NCI-H1092 (cell line): Measurements from ENCODE around the gene ZNF562.
"Not testable (repeated sequence)": the region's sequence is repeated elsewhere in the genome, so short reads cannot be mapped to it uniquely, and the experiment has no call there.

ENCODE experiments used
- DNase-seq: peaks from one replicate; lab custom pipeline; 2025; lab: John Stamatoyannopoulos, UW

ZNF562 gene

GRCh38 chr19:9674663-9675357, at the start of gene ZNF562:
Gene ZNF562 (minus strand): TSS chr19:9675100. CDS start chr19:9660744, 14,356 bp downstream.
- DNase-seq = peak; percentile 80

DNA sequence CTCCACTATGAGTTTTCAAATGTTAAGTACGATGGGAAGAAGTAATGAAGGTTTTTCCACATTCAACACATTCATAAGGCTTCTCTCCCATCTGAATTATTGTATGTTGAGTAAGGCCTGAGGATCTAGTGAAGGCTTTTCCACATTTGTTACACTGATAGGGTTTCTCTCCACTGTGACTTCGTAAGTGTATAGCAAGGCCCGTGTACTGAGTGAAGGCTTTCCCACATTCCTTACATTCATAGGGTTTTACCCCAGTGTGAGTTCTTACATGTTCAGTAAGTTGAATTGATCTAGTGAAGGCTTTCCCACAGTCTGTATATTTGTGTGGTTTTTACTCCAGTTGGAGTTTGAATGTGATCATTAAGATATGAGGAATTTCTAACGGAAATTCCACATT, 49.3 kb upstream of the ZNF562 start:
- no peak for DNase-seq

- DNase-seq = no peak
Measured at GRCh38 chr19:9721861-9722260, 47.0 kb upstream of the ZNF562 start.

DNA sequence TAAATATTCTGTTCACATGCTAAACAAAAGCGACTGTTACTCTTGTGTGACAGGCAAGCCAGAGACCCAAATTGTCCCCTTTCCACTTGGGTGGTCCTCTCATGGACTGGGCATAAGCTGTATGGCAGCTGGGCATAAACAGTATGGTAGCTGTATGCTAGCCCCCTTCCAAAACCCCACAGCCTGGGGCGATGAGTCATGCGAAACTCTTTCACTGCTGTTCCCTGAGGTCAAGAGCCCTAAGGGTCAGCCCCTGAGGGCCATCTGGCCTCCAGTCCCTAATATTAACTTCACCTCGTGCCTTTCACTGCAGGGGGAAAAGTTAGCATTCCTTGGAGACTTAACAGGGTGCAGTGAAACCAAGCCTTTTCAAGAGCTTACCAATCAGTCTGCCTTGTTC, 45.6 kb upstream of the ZNF562 start:
- DNase-seq = no peak

DNA sequence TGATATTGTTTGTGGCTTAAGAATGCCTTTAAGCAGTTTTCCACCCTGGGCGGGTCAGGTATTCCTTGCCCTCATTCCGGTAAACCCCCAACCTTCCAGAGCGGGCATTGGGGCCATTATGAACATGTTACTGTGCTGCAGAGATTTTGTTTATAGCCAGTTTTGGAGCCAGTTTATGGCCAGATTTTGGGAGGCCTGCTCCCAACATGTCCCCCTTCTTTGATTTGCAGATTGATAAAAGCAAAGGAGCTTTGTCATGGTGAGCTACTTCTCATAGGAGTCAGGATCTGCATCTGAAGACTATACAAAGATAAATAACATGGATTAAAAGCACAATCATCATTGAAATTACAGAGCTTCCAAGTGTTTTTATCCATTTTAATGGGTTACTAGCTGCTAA, 36.9 kb upstream of the ZNF562 start:
- DNase-seq = no peak

GRCh38 chr19:9709305-9709704, 34.4 kb upstream of the ZNF562 start:
- DNase-seq = no peak

GRCh38 chr19:9705836-9706235, 30.9 kb upstream of the ZNF562 start:
- no peak for DNase-seq

GRCh38 chr19:9702186-9702585, 27.3 kb upstream of the ZNF562 start:
- DNase-seq = no peak

DNA sequence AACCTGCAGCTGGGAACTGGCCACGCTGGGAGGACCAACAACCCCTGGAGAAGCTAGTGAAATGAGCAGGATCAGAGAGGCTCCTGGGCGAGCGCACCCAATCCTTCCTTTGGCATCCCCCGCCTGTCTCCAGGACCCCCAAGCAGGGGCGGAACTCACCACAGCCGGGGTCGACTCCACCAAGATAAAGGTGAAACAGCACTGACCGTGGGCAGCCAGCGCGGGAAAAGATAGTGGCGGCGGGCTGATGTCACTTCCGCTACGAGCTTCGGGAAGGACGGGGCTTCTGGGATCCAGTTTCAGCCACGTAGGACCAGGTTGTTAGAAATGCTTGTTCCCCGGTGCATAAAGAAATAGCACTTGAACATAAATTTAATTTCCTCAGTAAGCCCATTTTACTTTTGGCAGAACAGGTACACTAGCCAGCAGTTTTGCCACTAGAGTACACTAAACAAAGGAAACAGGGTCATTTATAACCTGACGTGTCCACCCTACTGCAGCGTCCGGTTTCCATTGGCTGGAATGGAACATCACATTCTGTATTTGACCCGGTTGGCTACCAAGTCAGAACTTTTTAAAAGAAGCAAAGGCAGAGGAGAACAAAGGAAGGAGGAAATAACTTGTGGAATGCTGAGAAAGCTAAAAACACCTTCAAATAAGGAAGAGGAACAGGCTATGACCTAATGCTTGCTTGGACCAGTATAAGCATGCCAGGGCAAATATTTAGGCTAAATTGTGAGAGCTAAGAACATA, 25.5 kb upstream of the ZNF562 start:
- no peak for DNase-seq

- DNase-seq = not testable (repeated sequence)
Measured at GRCh38 chr19:9690301-9690700, 15.4 kb upstream of the ZNF562 start.

- DNase-seq = not testable (repeated sequence)
Measured at GRCh38 chr19:9679996-9680395, 5.1 kb upstream of the ZNF562 start.

GRCh38 chr19:9675358-9675901, 530 bp upstream of the ZNF562 start:
- peak; percentile 64 for DNase-seq

GRCh38 chr19:9673912-9674662, 813 bp downstream of the ZNF562 start:
- DNase-seq = no peak

DNA sequence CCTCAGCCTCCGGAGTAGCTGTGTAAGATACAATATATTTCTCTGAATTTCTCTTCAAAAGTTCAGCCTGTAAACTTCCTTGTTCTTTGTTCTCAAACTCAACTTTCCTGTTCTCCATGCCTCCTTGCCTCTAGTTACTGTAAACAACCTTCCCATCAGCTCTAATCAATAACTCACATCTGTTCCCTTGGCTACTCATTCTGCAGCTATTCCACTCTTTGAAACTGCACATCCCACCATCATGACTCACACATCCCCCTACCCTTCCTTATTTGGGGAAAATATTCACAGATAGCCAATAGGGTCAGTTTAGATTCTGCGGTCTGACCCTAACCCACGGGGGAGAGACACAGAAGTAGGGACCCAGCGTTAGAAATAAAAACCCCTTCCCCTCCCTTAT, 2.0 kb downstream of the ZNF562 start:
- no peak for DNase-seq

DNA sequence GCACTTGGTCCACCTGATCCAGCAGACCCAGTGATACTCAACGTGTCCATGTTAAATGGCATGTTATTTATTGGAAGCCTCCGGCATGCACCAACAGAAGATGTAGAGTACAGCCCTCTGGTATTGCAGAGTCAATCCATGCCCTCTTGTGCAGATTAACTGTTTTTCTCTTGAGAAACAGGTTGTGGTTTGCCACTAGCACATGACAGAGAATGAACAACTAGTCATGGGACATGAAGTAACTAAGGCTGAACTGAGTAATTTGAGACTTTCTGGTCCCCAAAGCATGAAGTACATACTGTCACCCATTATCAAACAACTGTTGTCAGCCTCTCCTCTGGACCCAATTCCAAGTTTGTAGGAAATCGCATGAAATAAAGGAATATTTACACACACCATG, 3.2 kb downstream of the ZNF562 start:
- DNase-seq = no peak

GRCh38 chr19:9668544-9668943, 6.4 kb downstream of the ZNF562 start:
- DNase-seq = no peak

GRCh38 chr19:9667898-9668297, 7.0 kb downstream of the ZNF562 start:
- no peak for DNase-seq

GRCh38 chr19:9658769-9659168, 16.1 kb downstream of the ZNF562 start:
- DNase-seq = no peak

- not testable (repeated sequence) for DNase-seq
Measured at GRCh38 chr19:9653066-9653555, 21.8 kb downstream of the ZNF562 start.

DNA sequence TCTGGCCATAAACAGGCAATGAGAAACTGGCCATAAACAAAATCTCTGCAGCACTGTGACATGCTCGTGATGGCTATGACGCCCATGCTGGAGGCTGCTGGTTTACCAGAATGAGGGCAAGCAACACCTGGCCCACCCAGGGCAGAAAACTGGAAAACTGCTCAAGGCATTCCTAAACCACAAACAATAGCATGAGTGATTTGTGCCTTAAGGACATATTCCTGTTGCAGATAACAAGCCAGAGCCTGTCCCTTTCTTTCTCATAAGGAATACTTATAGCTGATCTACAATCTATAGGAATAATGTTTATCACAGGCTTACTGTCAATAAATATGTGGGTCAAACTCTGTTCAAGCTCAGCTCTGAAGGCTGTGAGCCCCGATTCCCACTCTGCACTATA, 23.4 kb downstream of the ZNF562 start:
- not testable (repeated sequence) for DNase-seq

DNA sequence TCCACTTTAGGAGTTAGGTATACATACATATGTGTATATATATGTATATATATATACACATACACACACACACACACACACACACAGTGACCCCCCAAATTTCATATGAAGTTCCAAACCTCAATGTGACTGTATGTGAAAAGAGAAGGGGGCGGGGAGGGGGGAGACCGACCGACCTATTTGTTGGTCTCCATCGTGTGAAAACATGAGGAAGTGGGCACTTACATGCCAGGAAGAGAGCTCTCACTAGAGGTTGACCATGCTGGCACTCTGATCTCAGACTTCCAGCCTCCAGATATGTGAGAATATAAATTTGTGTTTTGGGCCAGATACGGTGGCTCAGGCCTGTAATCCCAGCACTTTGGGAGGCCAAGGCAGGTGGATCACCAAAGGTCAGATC, 24.6 kb downstream of the ZNF562 start:
- DNase-seq = no peak

- DNase-seq = no peak
Measured at GRCh38 chr19:9645472-9645871, 29.4 kb downstream of the ZNF562 start.
